ENCODE data around the gene PSMB7.

GRCh38 chr9:124350494-124351263, 64.6 kb downstream of the PSMB7 start:
- TF ChIP-seq CTCF (IDR thresholded peaks at IDR 0.05) (no peak), TP53 (CRISPR knock-in tag; IDR thresholded peaks at IDR 0.05) (no peak), ZBTB43 (CRISPR knock-in tag; IDR thresholded peaks at IDR 0.05) (no peak), ZSCAN18 (CRISPR knock-in tag; IDR thresholded peaks at IDR 0.05) (no peak), ATF2 (CRISPR knock-in tag; IDR thresholded peaks at IDR 0.05; ENCODE audit: borderline replicate concordance, low read depth) (no peak), ZNF232 (CRISPR knock-in tag; IDR thresholded peaks at IDR 0.05) (no peak), RELA (CRISPR knock-in tag; IDR thresholded peaks at IDR 0.05; ENCODE audit: borderline replicate concordance) (no peak), ZNF416 (CRISPR knock-in tag; IDR thresholded peaks at IDR 0.05) (no peak)

All from WTC11 (cell line).